TTC549 (cell line): ENCODE results near the gene SLCO4A1.

Experiments
- FAIRE-seq: peaks from 2 replicates; lab custom pipeline; 2012; peaks lifted over from hg19 to GRCh38; lab: Jason Lieb, UNC

SLCO4A1 gene

GRCh38 chr20:62638055-62638570, 4.2 kb upstream of the SLCO4A1 start:
- FAIRE-seq: no peak

- no peak for FAIRE-seq
Observed at GRCh38 chr20:62638679-62639406, 3.5 kb upstream of the SLCO4A1 start.

- FAIRE-seq: no peak
Observed at GRCh38 chr20:62639765-62640164, 2.5 kb upstream of the SLCO4A1 start.

- FAIRE-seq: no peak
Observed at GRCh38 chr20:62640870-62641269, 1.4 kb upstream of the SLCO4A1 start.

- no peak for FAIRE-seq
Observed at GRCh38 chr20:62641321-62642050, 817 bp upstream of the SLCO4A1 start.

- no peak for FAIRE-seq
Observed at GRCh38 chr20:62642666-62643520, 590 bp downstream of the SLCO4A1 start.

GRCh38 chr20:62643521-62644043, 1.3 kb downstream of the SLCO4A1 start:
- FAIRE-seq: no peak

GRCh38 chr20:62644044-62644795, 1.9 kb downstream of the SLCO4A1 start:
- no peak for FAIRE-seq

GRCh38 chr20:62644802-62645496, 2.6 kb downstream of the SLCO4A1 start:
- no peak for FAIRE-seq

- FAIRE-seq: no peak
Observed at GRCh38 chr20:62645613-62646012, 3.3 kb downstream of the SLCO4A1 start.

- no peak for FAIRE-seq
Observed at GRCh38 chr20:62646851-62647520, 4.7 kb downstream of the SLCO4A1 start.

- no peak for FAIRE-seq
Observed at GRCh38 chr20:62647521-62648317, 5.4 kb downstream of the SLCO4A1 start.

- FAIRE-seq: no peak
Observed at GRCh38 chr20:62648318-62648995, 6.2 kb downstream of the SLCO4A1 start.

- FAIRE-seq: no peak
Observed at GRCh38 chr20:62649140-62649539, 6.8 kb downstream of the SLCO4A1 start.

GRCh38 chr20:62650551-62651284, 8.4 kb downstream of the SLCO4A1 start:
- FAIRE-seq: no peak

- FAIRE-seq: no peak
Observed at GRCh38 chr20:62651285-62652021, 9.2 kb downstream of the SLCO4A1 start.
